HG02840 (cell line): ENCODE measurements around the gene ETF1.
A peak's percentile ranks its signal among the peaks of the same experiment; 100 is the strongest.

Experiments used
- ATAC-seq: cut with Tn5 transposase; IDR thresholded peaks from one replicate; pipeline ENCODE4 v1.9.1; 2021; ENCODE audit warnings: mild to moderate bottlenecking, moderate library complexity, moderate number of reproducible peaks; ENCODE audit not compliant: unreplicated experiment, low FRiP score

Gene ETF1

GRCh38 chr5:138465261-138466124, 77.5 kb downstream of the ETF1 start, which contains the start of gene EGR1:
EGR1 (plus strand) TSS chr5:138465479; CDS start chr5:138465762, 283 bp downstream.
- ATAC-seq, result peak; percentile 59

- ATAC-seq, result peak; percentile 72
These were observed 78.4 kb downstream of the ETF1 start for GRCh38 chr5:138464388-138465260.

- peak; percentile 43 for ATAC-seq
These were observed 79.0 kb downstream of the ETF1 start for GRCh38 chr5:138464008-138464387.

GRCh38 chr5:138463419-138464007, 79.5 kb downstream of the ETF1 start:
- no peak for ATAC-seq

- ATAC-seq, result no peak
These were observed 81.5 kb downstream of the ETF1 start for GRCh38 chr5:138461343-138462125.

- ATAC-seq, result no peak
These were observed 82.9 kb downstream of the ETF1 start for GRCh38 chr5:138460032-138460693.

- ATAC-seq, result no peak
These were observed 83.6 kb downstream of the ETF1 start for GRCh38 chr5:138459311-138459933.

GRCh38 chr5:138458856-138459255, 84.2 kb downstream of the ETF1 start:
- ATAC-seq, result no peak

- no peak for ATAC-seq
These were observed 84.7 kb downstream of the ETF1 start for GRCh38 chr5:138458384-138458783.

- ATAC-seq, result no peak
These were observed 85.3 kb downstream of the ETF1 start for GRCh38 chr5:138457531-138458275.
